Measurements from ENCODE around the gene SRPK1.

Gene SRPK1

GRCh38 chr6:35900448-35900847 lies 20.4 kb downstream of the SRPK1 start:
- Histone ChIP-seq H3K9me3 (ENCODE audit: control insufficient read depth, insufficient read depth, low read length) (no peaks in the 10 kb centered on the region), H3K36me3 (ENCODE audit: control insufficient read depth, insufficient read depth, low read length) (no peaks in the 10 kb centered on the region; the same call in 1 of the 2 replicates)
- 100% methylated on average over 3 of the region's 4 CpGs for WGBS (ENCODE audit: insufficient coverage, insufficient read length)

GRCh38 chr6:35898003-35898402 lies 22.9 kb downstream of the SRPK1 start:
- no peaks in the 10 kb centered on the region; the same call in 1 of the 2 replicates for H3K36me3 ChIP-seq (ENCODE audit: control insufficient read depth, insufficient read depth, low read length)
- no peaks in the 10 kb centered on the region for H3K27me3 ChIP-seq (ENCODE audit: control insufficient read depth, insufficient read depth, low read length)
- no CpG with 5 or more reads among the region's 2 CpGs for WGBS (ENCODE audit: insufficient coverage, insufficient read length)

More at GRCh38 chr6:35900448-35900847, 20.4 kb downstream of the SRPK1 start:
- Histone ChIP-seq H3K27ac (ENCODE audit: low read length) (no peak overlapping the region), H3K4me1 (ENCODE audit: control insufficient read depth, insufficient read depth, low read length) (0 out of 2 replicates have a peak, but pooled peaks cover 3% of the 10 kb centered on the region), H3K4me3 (ENCODE audit: low read length) (no peak overlapping the region), H3K27me3 (ENCODE audit: control insufficient read depth, insufficient read depth, low read length) (no peaks in the 10 kb centered on the region)
- DNase-seq (ENCODE audit: low read depth, low spot score), result no peak

GRCh38 chr6:35897486-35897885 lies 23.4 kb downstream of the SRPK1 start:
- no peak overlapping the region for H3K4me3 ChIP-seq (ENCODE audit: low read length)
- H3K36me3 ChIP-seq (ENCODE audit: control insufficient read depth, insufficient read depth, low read length), result no peaks in the 10 kb centered on the region; the same call in 1 of the 2 replicates
- no peaks in the 10 kb centered on the region for H3K27me3 ChIP-seq (ENCODE audit: control insufficient read depth, insufficient read depth, low read length)
- DNase-seq (ENCODE audit: low read depth, low spot score), result no peak
- no peaks in the 10 kb centered on the region for H3K9me3 ChIP-seq (ENCODE audit: control insufficient read depth, insufficient read depth, low read length)
- H3K27ac ChIP-seq (ENCODE audit: low read length), result no peak overlapping the region
- 0 out of 2 replicates have a peak, but pooled peaks cover 3% of the 10 kb centered on the region for H3K4me1 ChIP-seq (ENCODE audit: control insufficient read depth, insufficient read depth, low read length)
- no CpG with 5 or more reads among the region's 4 CpGs for WGBS (ENCODE audit: insufficient coverage, insufficient read length)

More at GRCh38 chr6:35898003-35898402, 22.9 kb downstream of the SRPK1 start:
- DNase-seq (ENCODE audit: low read depth, low spot score), result no peak
- H3K4me3 ChIP-seq (ENCODE audit: low read length), result no peak overlapping the region
- H3K9me3 ChIP-seq (ENCODE audit: control insufficient read depth, insufficient read depth, low read length), result no peaks in the 10 kb centered on the region
- 0 out of 2 replicates have a peak, but pooled peaks cover 3% of the 10 kb centered on the region for H3K4me1 ChIP-seq (ENCODE audit: control insufficient read depth, insufficient read depth, low read length)
- H3K27ac ChIP-seq (ENCODE audit: low read length), result no peak overlapping the region

GRCh38 chr6:35897036-35897435 lies 23.9 kb downstream of the SRPK1 start:
- Histone ChIP-seq H3K9me3 (ENCODE audit: control insufficient read depth, insufficient read depth, low read length) (no peaks in the 10 kb centered on the region), H3K4me1 (ENCODE audit: control insufficient read depth, insufficient read depth, low read length) (0 out of 2 replicates have a peak, but pooled peaks cover 3% of the 10 kb centered on the region), H3K27me3 (ENCODE audit: control insufficient read depth, insufficient read depth, low read length) (no peaks in the 10 kb centered on the region), H3K36me3 (ENCODE audit: control insufficient read depth, insufficient read depth, low read length) (no peaks in the 10 kb centered on the region; the same call in 1 of the 2 replicates), H3K4me3 (ENCODE audit: low read length) (no peak overlapping the region), H3K27ac (ENCODE audit: low read length) (no peak overlapping the region)
- DNase-seq (ENCODE audit: low read depth, low spot score), result no peak
- WGBS (ENCODE audit: insufficient coverage, insufficient read length), result no CpG with 5 or more reads among the region's 3 CpGs

GRCh38 chr6:35896228-35896627 lies 24.7 kb downstream of the SRPK1 start:
- Histone ChIP-seq H3K36me3 (ENCODE audit: control insufficient read depth, insufficient read depth, low read length) (no peaks in the 10 kb centered on the region; the same call in 1 of the 2 replicates), H3K9me3 (ENCODE audit: control insufficient read depth, insufficient read depth, low read length) (no peaks in the 10 kb centered on the region), H3K27me3 (ENCODE audit: control insufficient read depth, insufficient read depth, low read length) (no peaks in the 10 kb centered on the region), H3K27ac (ENCODE audit: low read length) (no peak overlapping the region), H3K4me1 (ENCODE audit: control insufficient read depth, insufficient read depth, low read length) (0 out of 2 replicates have a peak, but pooled peaks cover 3% of the 10 kb centered on the region), H3K4me3 (ENCODE audit: low read length) (no peak overlapping the region)
- WGBS (ENCODE audit: insufficient coverage, insufficient read length), result no CpG with 5 or more reads among the region's 1 CpG
- no peak for DNase-seq (ENCODE audit: low read depth, low spot score)

GRCh38 chr6:35895560-35895959 lies 25.3 kb downstream of the SRPK1 start:
- DNase-seq (ENCODE audit: low read depth, low spot score), result no peak
- Histone ChIP-seq H3K9me3 (ENCODE audit: control insufficient read depth, insufficient read depth, low read length) (no peaks in the 10 kb centered on the region), H3K36me3 (ENCODE audit: control insufficient read depth, insufficient read depth, low read length) (no peaks in the 10 kb centered on the region), H3K4me3 (ENCODE audit: low read length) (no peak overlapping the region), H3K4me1 (ENCODE audit: control insufficient read depth, insufficient read depth, low read length) (0 out of 2 replicates have a peak, but pooled peaks cover 3% of the 10 kb centered on the region), H3K27ac (ENCODE audit: low read length) (no peak overlapping the region), H3K27me3 (ENCODE audit: control insufficient read depth, insufficient read depth, low read length) (no peaks in the 10 kb centered on the region)
- no CpG with 5 or more reads among the region's 3 CpGs for WGBS (ENCODE audit: insufficient coverage, insufficient read length)

- 0 out of 2 replicates have a peak, but pooled peaks cover 3% of the 10 kb centered on the region for H3K4me1 ChIP-seq (ENCODE audit: control insufficient read depth, insufficient read depth, low read length)
- no peak for DNase-seq (ENCODE audit: low read depth, low spot score)
- H3K4me3 ChIP-seq (ENCODE audit: low read length), result no peak overlapping the region
- no peaks in the 10 kb centered on the region for H3K27me3 ChIP-seq (ENCODE audit: control insufficient read depth, insufficient read depth, low read length)
- H3K9me3 ChIP-seq (ENCODE audit: control insufficient read depth, insufficient read depth, low read length), result no peaks in the 10 kb centered on the region
- H3K27ac ChIP-seq (ENCODE audit: low read length), result no peak overlapping the region
- WGBS (ENCODE audit: insufficient coverage, insufficient read length), result no CpG with 5 or more reads among the region's 2 CpGs
- H3K36me3 ChIP-seq (ENCODE audit: control insufficient read depth, insufficient read depth, low read length), result no peaks in the 10 kb centered on the region
Measured at GRCh38 chr6:35894776-35895175, 26.1 kb downstream of the SRPK1 start.

GRCh38 chr6:35893246-35893645 lies 27.7 kb downstream of the SRPK1 start:
- Histone ChIP-seq H3K4me3 (ENCODE audit: low read length) (no peak overlapping the region), H3K27ac (ENCODE audit: low read length) (no peak overlapping the region), H3K27me3 (ENCODE audit: control insufficient read depth, insufficient read depth, low read length) (no peaks in the 10 kb centered on the region), H3K4me1 (ENCODE audit: control insufficient read depth, insufficient read depth, low read length) (0 out of 2 replicates have a peak, but pooled peaks cover 3% of the 10 kb centered on the region), H3K9me3 (ENCODE audit: control insufficient read depth, insufficient read depth, low read length) (no peaks in the 10 kb centered on the region), H3K36me3 (ENCODE audit: control insufficient read depth, insufficient read depth, low read length) (no peaks in the 10 kb centered on the region)
- no CpG with 5 or more reads among the region's 6 CpGs for WGBS (ENCODE audit: insufficient coverage, insufficient read length)
- no peak for DNase-seq (ENCODE audit: low read depth, low spot score)

GRCh38 chr6:35892482-35892881 lies 28.4 kb downstream of the SRPK1 start:
- H3K36me3 ChIP-seq (ENCODE audit: control insufficient read depth, insufficient read depth, low read length), result no peaks in the 10 kb centered on the region
- H3K4me1 ChIP-seq (ENCODE audit: control insufficient read depth, insufficient read depth, low read length), result 0 out of 2 replicates have a peak, but pooled peaks cover 3% of the 10 kb centered on the region
- whole genome bisulfite sequencing (ENCODE audit: insufficient coverage, insufficient read length), result no CpG with 5 or more reads among the region's 5 CpGs

GRCh38 chr6:35879151-35879550 lies 41.7 kb downstream of the SRPK1 start:
- no CpG with 5 or more reads among the region's 5 CpGs for WGBS (ENCODE audit: insufficient coverage, insufficient read length)
- Histone ChIP-seq H3K4me1 (ENCODE audit: control insufficient read depth, insufficient read depth, low read length) (no peaks in the 10 kb centered on the region), H3K27me3 (ENCODE audit: control insufficient read depth, insufficient read depth, low read length) (no peaks in the 10 kb centered on the region), H3K4me3 (ENCODE audit: low read length) (no peak overlapping the region), H3K27ac (ENCODE audit: low read length) (no peak overlapping the region), H3K9me3 (ENCODE audit: control insufficient read depth, insufficient read depth, low read length) (no peaks in the 10 kb centered on the region), H3K36me3 (ENCODE audit: control insufficient read depth, insufficient read depth, low read length) (0 out of 2 replicates have a peak, but pooled peaks cover 2% of the 10 kb centered on the region)
- DNase-seq (ENCODE audit: low read depth, low spot score), result no peak

More at GRCh38 chr6:35892482-35892881, 28.4 kb downstream of the SRPK1 start:
- Histone ChIP-seq H3K4me3 (ENCODE audit: low read length) (no peak overlapping the region), H3K27me3 (ENCODE audit: control insufficient read depth, insufficient read depth, low read length) (no peaks in the 10 kb centered on the region), H3K27ac (ENCODE audit: low read length) (no peak overlapping the region), H3K9me3 (ENCODE audit: control insufficient read depth, insufficient read depth, low read length) (no peaks in the 10 kb centered on the region)
- DNase-seq (ENCODE audit: low read depth, low spot score), result no peak

GRCh38 chr6:35876902-35877301 lies 44.0 kb downstream of the SRPK1 start:
- no peak overlapping the region for H3K4me3 ChIP-seq (ENCODE audit: low read length)
- no peaks in the 10 kb centered on the region for H3K9me3 ChIP-seq (ENCODE audit: control insufficient read depth, insufficient read depth, low read length)
- no peak for DNase-seq (ENCODE audit: low read depth, low spot score)
- no peak overlapping the region for H3K27ac ChIP-seq (ENCODE audit: low read length)
- H3K36me3 ChIP-seq (ENCODE audit: control insufficient read depth, insufficient read depth, low read length), result peaks cover 4% of the 10 kb centered on the region; the same call in 1 of the 2 replicates
- WGBS (ENCODE audit: insufficient coverage, insufficient read length), result no CpG with 5 or more reads among the region's 2 CpGs
- no peaks in the 10 kb centered on the region for H3K4me1 ChIP-seq (ENCODE audit: control insufficient read depth, insufficient read depth, low read length)
- no peaks in the 10 kb centered on the region for H3K27me3 ChIP-seq (ENCODE audit: control insufficient read depth, insufficient read depth, low read length)
